ENCODE data around the gene VSTM1. TPM values are rescaled to one million over a fixed set of nuclear protein-coding genes. Genes with fewer than 3 reads are reported as not detected.
"Not testable (repeated sequence)": the region's sequence is repeated elsewhere in the genome, so short reads cannot be mapped to it uniquely, and the experiment has no call there.

VSTM1 gene
- total RNA-seq, 4 donors from 2014 or later: 0.33 TPM; not detected in 3

DNA sequence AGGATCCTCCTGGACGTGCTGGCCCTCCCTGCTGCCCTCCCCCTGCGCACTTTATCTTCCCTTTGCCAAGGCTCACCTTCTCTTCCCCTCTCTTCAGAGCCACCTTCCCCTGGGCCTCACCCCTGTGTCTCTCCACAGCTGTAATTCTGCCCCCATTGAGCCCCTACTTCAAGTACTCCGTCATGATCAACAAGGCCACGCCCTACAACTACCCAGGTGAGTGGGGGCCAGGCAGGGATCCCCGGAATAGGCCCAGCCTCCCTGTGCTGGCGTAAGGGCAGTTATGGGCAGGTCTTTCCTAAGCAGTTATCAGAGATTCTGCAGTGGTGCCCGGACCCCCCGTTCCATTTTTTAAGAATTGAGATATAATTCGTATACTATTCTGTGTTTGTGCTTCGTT, 42.1 kb upstream of the VSTM1 start:
- intact Hi-C loops (cut with DNase I): loop anchor here (10.0 kb wide), 1 partner anchor 231 kb away; no protein-coding TSS in a partner anchor
- Histone ChIP-seq H3K9me3 (no peaks in the 10 kb centered on the region), H3K27ac (replicated peaks in 1 of 4) (no peak overlapping the region), H3K4me3 (no peak overlapping the region), H3K4me1 (peaks cover 7 to 34% (median 24%) of the 10 kb centered on the region in 4 donors), H3K27me3 (no peaks in the 10 kb centered on the region), H3K36me3 (peaks cover 33 to 61% (median 54%) of the 10 kb centered on the region in 4 donors)
- 91% methylated on average over 10 of the region's 10 CpGs for WGBS
- TF ChIP-seq POLR2AphosphoS5 (IDR thresholded peaks at IDR 0.05) (no peak), POLR2A (IDR thresholded peaks at IDR 0.05; ENCODE audit: low read depth) (no peak), EP300 (IDR thresholded peaks at IDR 0.05) (no peak)
- TF ChIP-seq, protein P1, sequence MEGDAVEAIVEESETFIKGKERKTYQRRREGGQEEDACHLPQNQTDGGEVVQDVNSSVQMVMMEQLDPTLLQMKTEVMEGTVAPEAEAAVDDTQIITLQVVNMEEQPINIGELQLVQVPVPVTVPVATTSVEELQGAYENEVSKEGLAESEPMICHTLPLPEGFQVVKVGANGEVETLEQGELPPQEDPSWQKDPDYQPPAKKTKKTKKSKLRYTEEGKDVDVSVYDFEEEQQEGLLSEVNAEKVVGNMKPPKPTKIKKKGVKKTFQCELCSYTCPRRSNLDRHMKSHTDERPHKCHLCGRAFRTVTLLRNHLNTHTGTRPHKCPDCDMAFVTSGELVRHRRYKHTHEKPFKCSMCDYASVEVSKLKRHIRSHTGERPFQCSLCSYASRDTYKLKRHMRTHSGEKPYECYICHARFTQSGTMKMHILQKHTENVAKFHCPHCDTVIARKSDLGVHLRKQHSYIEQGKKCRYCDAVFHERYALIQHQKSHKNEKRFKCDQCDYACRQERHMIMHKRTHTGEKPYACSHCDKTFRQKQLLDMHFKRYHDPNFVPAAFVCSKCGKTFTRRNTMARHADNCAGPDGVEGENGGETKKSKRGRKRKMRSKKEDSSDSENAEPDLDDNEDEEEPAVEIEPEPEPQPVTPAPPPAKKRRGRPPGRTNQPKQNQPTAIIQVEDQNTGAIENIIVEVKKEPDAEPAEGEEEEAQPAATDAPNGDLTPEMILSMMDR (IDR thresholded peaks at IDR 0.05): no peak
- DNase-seq (ENCODE audit: extremely low spot score): no peak

DNA sequence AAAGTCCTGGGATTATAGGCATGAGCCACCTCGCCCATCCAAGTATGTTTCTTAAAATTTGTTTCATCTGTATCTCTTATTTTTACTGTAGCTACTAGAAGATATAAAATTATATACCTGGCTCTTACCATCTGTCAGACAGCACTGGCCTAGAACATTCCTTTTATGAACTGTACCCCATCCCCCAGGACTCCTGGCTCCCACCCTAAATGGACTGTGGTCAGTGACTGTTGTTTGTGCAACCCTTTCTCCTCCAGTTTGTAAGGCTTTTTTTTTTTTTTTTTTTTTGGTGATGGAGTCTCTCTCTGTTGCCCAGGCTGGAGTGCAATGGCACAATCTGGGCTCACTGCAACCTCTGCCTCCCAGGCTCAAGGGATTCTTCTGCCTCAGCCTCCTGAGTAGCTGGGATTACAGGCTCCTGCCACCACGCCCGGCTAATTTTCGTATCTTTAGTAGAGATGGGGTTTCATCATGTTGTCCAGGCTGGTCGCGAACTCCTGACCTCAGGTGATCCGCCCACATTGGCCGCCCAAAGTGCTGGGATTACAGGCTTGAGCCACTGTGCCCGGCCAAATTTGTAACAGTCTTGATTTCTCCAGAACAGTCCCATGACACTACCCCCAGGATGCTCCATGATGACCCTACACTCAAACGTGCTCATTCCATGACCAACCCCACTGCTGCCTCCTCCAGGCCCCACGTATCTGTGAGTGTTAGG, 41.5 kb upstream of the VSTM1 start:
- no peak for DNase-seq (ENCODE audit: extremely low spot score)
- WGBS: 74% methylated on average over 5 of the region's 11 CpGs
- Histone ChIP-seq H3K4me1 (peaks cover 7 to 34% (median 24%) of the 10 kb centered on the region in 4 donors), H3K9me3 (no peaks in the 10 kb centered on the region), H3K27me3 (no peaks in the 10 kb centered on the region), H3K36me3 (peaks cover 33 to 55% (median 48%) of the 10 kb centered on the region in 4 donors), H3K4me3 (no peak overlapping the region), H3K27ac (replicated peaks in 1 of 4) (no peak overlapping the region)
- TF ChIP-seq EP300 (IDR thresholded peaks at IDR 0.05) (no peak), POLR2A (IDR thresholded peaks at IDR 0.05; ENCODE audit: low read depth) (no peak), POLR2AphosphoS5 (IDR thresholded peaks at IDR 0.05) (no peak)
- TF ChIP-seq, protein P1 (IDR thresholded peaks at IDR 0.05): no peak
- intact Hi-C loops (cut with DNase I): loop anchor here (10.0 kb wide), 1 partner anchor 230 kb away; no protein-coding TSS in a partner anchor

DNA sequence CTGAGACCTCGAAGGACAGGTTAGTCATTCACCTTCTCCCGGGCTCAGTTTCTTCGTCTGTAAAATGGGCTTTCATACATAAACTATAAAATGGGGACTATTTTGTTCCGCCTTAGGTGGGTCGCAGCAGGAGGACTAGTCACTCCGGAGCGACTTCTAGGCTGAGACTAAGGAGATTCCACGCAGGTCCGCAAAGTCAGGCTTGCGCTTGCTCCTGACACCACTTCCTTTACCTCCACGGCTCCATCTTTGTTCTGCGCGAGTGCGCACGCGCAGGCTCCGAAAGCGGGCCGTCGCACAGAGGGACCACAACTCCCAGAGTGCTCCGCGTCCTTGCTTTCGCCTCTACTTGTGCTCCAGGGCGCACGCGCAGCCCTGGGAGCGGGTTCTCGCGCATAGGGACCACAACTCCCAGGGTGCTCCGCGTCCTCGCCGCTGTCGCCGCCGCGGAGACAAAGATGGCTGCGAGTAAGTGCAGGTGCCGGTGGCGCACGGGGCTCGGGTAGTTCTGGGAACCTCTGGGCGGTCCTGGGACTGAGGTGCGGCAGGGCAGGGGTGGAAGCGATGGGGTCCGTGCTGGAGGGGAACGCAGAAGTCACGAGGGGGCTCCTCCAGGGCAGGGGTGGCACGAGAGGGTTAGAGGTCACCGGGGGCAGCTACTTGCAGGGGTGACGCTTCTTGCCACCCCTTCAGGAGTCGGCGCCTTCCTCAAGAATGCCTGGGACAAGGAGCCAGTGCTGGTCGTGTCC, 38.9 kb upstream of the VSTM1 start, which contains the start of gene NDUFA3:
Gene NDUFA3 (plus strand): TSS at position 435 of the 749 bp plus-strand sequence. CDS start 24 bp downstream, at position 459.
- no peak for TF ChIP-seq EP300 (IDR thresholded peaks at IDR 0.05)
- TF ChIP-seq, protein P1 (IDR thresholded peaks at IDR 0.05): peak in 1 of 3 experiments; percentile 10
- peak; percentile 92 to 97 for TF ChIP-seq POLR2AphosphoS5 (IDR thresholded peaks at IDR 0.05)
- TF ChIP-seq POLR2A (IDR thresholded peaks at IDR 0.05; ENCODE audit: low read depth): peak; percentile 64
- peak within 1 kb of the TSS; percentile 72 to 97 (median 88) for H3K4me3 ChIP-seq
- DNase-seq (ENCODE audit: extremely low spot score): peak; percentile 98
- peaks cover 13 to 29% (median 22%) of the 10 kb centered on the region in 4 donors for H3K36me3 ChIP-seq
- WGBS: 9% methylated on average over 18 of the region's 54 CpGs
- H3K4me1 ChIP-seq: peaks cover 7 to 34% (median 24%) of the 10 kb centered on the region in 4 donors
- no peaks in the 10 kb centered on the region for H3K27me3 ChIP-seq
- intact Hi-C loops (cut with DNase I): loop anchor here (10.0 kb wide), 1 partner anchor 228 kb away; no protein-coding TSS in a partner anchor
- H3K27ac ChIP-seq (replicated peaks in 1 of 4): peak within 1 kb of the TSS; percentile 69 to 86 (median 80)
- no peaks in the 10 kb centered on the region for H3K9me3 ChIP-seq

DNA sequence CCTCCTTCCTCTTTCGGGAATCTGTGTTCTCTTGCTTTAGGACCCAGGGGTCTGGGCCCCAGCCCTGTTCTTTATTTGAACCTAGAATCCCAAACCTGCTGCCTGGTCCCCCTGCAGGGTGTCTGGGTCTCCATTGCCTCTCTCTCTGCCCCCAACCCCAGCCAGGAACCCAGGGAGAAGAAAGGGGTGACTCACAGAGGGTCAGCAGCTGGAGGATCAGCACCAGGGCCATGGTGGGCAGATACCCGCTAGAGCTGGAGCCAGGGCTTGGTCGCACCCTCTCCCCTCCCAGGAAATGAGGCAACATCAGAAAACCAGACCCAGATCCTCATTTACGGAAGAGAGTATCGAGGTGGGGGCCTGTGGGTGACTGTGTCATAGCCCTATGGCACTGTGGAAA, 36.9 kb upstream of the VSTM1 start, which contains the start of gene OSCAR:
Gene OSCAR (minus strand): TSS at position 243 of the 400 bp plus-strand sequence. CDS start 11 bp downstream, at position 232.
- TF ChIP-seq POLR2AphosphoS5 (IDR thresholded peaks at IDR 0.05): no peak
- TF ChIP-seq, protein P1 (IDR thresholded peaks at IDR 0.05): no peak
- no peak for TF ChIP-seq EP300 (IDR thresholded peaks at IDR 0.05)
- no peak for TF ChIP-seq POLR2A (IDR thresholded peaks at IDR 0.05; ENCODE audit: low read depth)
- peak within 1 kb of the TSS in 1 of 4 donors; percentile 7 for H3K4me3 ChIP-seq
- H3K27ac ChIP-seq (replicated peaks in 1 of 4): no peak within 1 kb of the TSS
- H3K9me3 ChIP-seq: no peaks in the 10 kb centered on the region
- H3K4me1 ChIP-seq: peaks cover 7 to 42% (median 34%) of the 10 kb centered on the region in 4 donors
- DNase-seq (ENCODE audit: extremely low spot score): no peak
- intact Hi-C loops (cut with DNase I): loop anchor here (10.0 kb wide), 1 partner anchor 226 kb away; no protein-coding TSS in a partner anchor
- peaks cover 0 to 9% (median 3%) of the 10 kb centered on the region in 4 donors for H3K27me3 ChIP-seq
- 62% methylated on average over 5 of the region's 5 CpGs for WGBS
- H3K36me3 ChIP-seq: peaks cover 0 to 9% (median 3%) of the 10 kb centered on the region in 4 donors

DNA sequence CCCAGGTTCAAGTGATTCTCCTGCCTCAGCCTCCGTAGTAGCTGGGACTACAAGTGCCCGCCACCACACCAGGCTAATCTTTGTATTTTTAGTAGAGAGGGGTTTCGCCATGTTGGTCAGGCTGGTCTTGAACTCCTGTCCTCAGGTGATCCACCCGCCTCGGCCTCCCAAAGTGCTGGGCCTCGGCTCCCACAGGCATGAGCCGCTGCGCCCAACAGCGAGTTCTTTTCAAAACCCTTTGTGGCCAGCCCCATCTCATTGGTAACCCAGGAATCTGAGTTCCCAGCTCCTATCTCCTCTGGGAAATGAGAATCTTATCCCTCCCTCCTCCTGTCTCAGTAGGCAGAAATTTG, 36.2 kb upstream of the VSTM1 start:
- Histone ChIP-seq H3K27me3 (peaks cover 0 to 16% (median 4%) of the 10 kb centered on the region in 4 donors), H3K4me1 (peaks cover 7 to 45% (median 36%) of the 10 kb centered on the region in 4 donors)
- not testable (repeated sequence) for H3K9me3 ChIP-seq; H3K36me3 ChIP-seq; DNase-seq (ENCODE audit: extremely low spot score); H3K27ac ChIP-seq (replicated peaks in 1 of 4); H3K4me3 ChIP-seq
- intact Hi-C loops (cut with DNase I): loop anchor here (10.0 kb wide), 1 partner anchor 225 kb away; no protein-coding TSS in a partner anchor
- WGBS: 85% methylated on average over 9 of the region's 9 CpGs

All from esophagus muscularis mucosa (tissue), 4 donors.